ENCODE results near the gene ZNF683.

The ZNF683 gene

DNA sequence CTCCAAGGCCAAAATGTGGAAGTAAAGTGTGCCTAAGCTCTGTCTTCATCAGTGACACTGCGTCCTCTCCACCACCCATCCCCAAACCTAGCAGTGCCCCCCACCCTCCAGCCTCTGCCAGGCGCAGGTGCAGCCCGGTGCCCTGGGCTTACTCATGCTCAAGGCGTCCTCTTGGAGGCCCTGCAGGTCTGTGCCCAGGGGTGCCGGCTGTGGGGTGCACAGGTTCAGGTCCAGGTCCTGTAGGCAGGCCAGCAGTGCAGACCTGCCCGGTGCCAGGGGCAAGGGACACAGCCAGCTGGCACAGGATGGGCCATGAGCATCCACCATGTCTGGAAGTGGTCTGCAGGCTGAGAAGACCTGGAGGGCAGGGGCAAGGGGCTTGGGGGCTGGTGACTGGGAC is 5.1 kb downstream of the ZNF683 start:
- no peak overlapping the region for H3K4me3 ChIP-seq (ENCODE audit: low read depth, low read length)
- TF ChIP-seq, protein P1, sequence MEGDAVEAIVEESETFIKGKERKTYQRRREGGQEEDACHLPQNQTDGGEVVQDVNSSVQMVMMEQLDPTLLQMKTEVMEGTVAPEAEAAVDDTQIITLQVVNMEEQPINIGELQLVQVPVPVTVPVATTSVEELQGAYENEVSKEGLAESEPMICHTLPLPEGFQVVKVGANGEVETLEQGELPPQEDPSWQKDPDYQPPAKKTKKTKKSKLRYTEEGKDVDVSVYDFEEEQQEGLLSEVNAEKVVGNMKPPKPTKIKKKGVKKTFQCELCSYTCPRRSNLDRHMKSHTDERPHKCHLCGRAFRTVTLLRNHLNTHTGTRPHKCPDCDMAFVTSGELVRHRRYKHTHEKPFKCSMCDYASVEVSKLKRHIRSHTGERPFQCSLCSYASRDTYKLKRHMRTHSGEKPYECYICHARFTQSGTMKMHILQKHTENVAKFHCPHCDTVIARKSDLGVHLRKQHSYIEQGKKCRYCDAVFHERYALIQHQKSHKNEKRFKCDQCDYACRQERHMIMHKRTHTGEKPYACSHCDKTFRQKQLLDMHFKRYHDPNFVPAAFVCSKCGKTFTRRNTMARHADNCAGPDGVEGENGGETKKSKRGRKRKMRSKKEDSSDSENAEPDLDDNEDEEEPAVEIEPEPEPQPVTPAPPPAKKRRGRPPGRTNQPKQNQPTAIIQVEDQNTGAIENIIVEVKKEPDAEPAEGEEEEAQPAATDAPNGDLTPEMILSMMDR (IDR thresholded peaks at IDR 0.05; ENCODE audit: low read depth, low read length, missing control alignments): no peak
- in situ Hi-C loops (cut with HindIII; ENCODE audit: low sequenced_read_pairs): no loop called here
- no peak for DNase-seq (ENCODE audit: low read depth)

DNA sequence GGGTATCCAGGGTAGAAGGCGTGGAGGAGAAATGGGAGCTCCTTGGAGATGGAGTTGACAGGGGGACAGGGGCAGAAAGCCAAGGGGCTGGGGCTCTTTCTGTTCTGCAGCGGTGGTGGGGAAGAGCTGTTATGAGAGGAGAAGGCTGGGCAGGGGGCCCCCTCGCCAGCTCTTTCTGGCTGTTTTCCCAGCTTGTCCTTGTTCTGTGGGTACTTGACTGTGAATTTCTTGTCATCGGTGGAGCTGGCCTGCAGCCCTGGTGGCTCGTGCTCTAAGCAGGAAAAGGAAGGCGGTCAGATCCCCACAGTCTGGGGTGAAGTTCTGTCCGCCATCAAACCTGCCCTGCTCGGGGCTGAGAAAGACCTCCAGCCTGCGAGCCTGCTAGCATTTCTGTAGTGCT is 7.6 kb downstream of the ZNF683 start:
- in situ Hi-C loops (cut with HindIII; ENCODE audit: low sequenced_read_pairs): loop anchor here (5.0 kb wide), 1 partner anchor 42 kb away; no protein-coding TSS in a partner anchor
- TF ChIP-seq, protein P1 (IDR thresholded peaks at IDR 0.05; ENCODE audit: low read depth, low read length, missing control alignments): no peak
- H3K4me3 ChIP-seq (ENCODE audit: low read depth, low read length): no peak overlapping the region
- DNase-seq (ENCODE audit: low read depth): no peak

DNA sequence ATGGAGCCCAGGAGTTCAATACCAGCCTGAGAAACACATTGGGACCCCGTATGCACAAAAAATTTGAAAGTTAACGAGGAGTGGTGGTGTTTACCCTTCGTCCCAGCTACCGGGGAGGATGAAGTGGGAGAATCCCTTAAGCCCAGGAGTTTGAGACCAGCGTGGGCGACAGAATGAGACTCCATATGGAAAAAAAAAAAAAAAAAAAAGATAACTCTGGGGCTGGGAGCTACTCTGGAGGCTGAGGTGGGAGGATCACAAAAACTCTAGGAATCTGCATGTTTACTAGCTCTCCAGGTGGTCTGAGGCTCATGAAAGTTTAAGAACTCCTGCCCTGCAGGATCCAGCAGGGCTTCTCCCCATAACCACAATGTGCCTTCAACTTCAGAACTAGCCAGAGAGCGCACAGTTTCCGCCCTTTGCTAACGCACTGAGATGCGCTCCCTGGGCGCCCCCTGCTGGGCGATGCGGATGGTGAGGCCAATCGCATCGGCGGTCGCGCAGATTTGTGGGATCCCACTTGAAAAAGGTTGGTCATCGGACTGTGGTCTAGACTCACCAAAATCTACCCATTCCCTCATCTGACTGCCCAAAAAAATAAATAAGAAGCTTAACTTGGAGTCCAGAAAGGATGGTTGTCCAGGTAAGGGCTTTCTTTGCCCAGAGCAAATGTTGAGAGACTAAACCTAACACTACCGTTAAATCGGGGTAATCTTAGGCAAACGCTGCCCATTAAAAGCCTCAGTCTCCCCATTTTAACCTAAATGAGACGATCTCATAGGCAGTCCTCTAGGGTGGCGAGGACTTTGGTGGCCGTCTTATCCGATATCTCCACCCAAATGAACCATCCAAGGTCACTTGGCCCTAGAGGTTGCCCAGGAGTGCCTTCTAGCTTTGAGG is 8.8 kb downstream of the ZNF683 start:
- in situ Hi-C loops (cut with HindIII; ENCODE audit: low sequenced_read_pairs): loop anchor here (5.0 kb wide), 1 partner anchor 44 kb away; no protein-coding TSS in a partner anchor
- no peak overlapping the region for H3K4me3 ChIP-seq (ENCODE audit: low read depth, low read length)

DNA sequence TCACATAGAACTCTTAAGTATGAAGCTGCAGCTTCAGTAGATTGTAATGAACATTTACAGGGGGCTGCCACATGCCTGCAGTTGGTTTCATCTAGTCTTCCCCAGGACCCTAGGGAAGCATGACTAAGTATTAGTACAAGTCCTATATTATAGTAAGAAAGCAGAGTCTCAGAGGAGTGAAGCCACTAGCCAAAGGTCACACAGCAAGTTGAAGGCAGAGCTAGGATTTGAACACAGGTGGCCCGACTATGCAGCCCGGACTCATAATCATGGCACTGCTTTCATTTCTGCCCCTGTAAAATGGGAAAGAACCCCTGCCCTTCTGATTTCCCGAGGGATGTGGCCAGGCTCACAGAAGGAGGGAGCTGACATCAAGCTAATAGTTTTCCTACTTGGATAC is 10.2 kb downstream of the ZNF683 start:
- no peak overlapping the region for H3K4me3 ChIP-seq (ENCODE audit: low read depth, low read length)
- no peak for DNase-seq (ENCODE audit: low read depth)
- TF ChIP-seq, protein P1 (IDR thresholded peaks at IDR 0.05; ENCODE audit: low read depth, low read length, missing control alignments): no peak
- in situ Hi-C loops (cut with HindIII; ENCODE audit: low sequenced_read_pairs): loop anchor here (5.0 kb wide), 1 partner anchor 45 kb away; no protein-coding TSS in a partner anchor

More for the DNA sequence above, 8.8 kb downstream of the ZNF683 start:
- peak; percentile 39 for DNase-seq (ENCODE audit: low read depth)
- TF ChIP-seq, protein P1 (IDR thresholded peaks at IDR 0.05; ENCODE audit: low read depth, low read length, missing control alignments): peak; percentile 95

DNA sequence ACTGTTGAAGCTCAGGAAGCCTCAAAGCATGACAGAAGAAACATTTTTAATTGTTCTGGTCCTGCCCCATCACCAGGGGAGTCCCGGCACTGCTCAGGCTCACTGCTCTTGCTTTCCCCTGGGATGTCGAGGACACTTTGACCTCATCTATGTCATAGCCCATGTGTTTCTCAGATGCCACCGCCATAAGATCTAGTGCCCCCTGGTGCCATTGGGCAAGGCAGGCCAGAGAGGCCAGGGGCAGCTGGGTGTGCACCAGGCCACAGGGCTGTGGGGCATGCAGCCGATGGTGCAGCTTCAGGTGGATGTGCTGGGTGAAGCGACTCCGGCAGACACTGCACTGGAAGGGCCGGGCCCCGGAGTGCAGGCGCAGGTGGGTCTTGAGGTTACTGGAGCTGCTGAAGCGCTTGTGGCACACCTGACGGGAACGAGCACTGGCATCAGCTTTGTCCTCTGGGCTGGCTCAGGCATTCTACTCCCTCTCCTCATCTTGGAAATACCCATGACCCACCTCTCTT is 10.9 kb downstream of the ZNF683 start:
- H3K4me3 ChIP-seq (ENCODE audit: low read depth, low read length): no peak overlapping the region
- DNase-seq (ENCODE audit: low read depth): no peak
- TF ChIP-seq, protein P1 (IDR thresholded peaks at IDR 0.05; ENCODE audit: low read depth, low read length, missing control alignments): peak; percentile 10
- in situ Hi-C loops (cut with HindIII; ENCODE audit: low sequenced_read_pairs): loop anchor here (5.0 kb wide), 1 partner anchor 46 kb away; no protein-coding TSS in a partner anchor

DNA sequence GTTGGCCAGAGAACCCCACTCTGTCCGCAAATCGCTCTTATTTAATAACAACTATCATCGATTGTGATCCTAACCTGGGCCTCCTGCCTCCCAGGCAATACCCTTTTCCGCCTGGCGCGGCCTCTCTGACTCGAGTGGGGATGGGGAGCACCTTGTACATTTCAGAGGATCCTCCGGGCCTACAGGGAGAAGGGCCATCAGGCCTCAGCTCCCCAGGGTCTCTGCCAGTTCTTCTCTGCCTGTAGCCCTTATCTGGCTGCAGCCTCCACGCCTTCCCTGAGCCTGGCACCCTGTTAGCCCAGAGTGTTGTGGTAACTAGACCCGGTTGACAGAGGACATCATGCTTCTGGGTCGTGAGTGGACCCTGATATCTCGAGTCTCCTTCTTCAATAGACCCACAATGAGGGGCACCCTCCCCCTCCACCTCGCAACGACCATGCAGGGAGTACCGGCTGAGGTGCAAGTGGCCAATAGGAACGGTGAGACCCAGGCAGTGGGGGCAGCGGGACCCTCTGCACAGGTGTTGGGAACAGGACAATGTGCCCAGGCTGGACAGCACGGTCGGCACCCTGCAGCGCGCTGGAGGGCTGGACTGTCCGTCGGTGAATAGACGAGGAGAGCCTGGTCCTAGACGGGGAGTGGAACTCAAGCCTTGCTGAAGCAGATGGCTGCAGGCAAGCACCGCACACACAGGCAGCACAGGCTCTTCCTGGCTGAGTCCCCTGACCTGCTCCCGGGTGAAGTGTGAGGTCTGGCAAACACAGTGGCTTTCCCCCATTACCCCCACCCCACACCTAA is 11.5 kb downstream of the ZNF683 start:
- peak overlapping the region; percentile 38 for H3K4me3 ChIP-seq (ENCODE audit: low read depth, low read length)
- TF ChIP-seq, protein P1 (IDR thresholded peaks at IDR 0.05; ENCODE audit: low read depth, low read length, missing control alignments): no peak
- DNase-seq (ENCODE audit: low read depth): no peak
- in situ Hi-C loops (cut with HindIII; ENCODE audit: low sequenced_read_pairs): loop anchor here (5.0 kb wide), 1 partner anchor 46 kb away; no protein-coding TSS in a partner anchor

Data from astrocyte of the cerebellum (primary cell).